IMR-90 (cell line): ENCODE data around the gene TRAF7. TPM values are rescaled to one million over a fixed set of nuclear protein-coding genes. Genes with fewer than 3 reads are reported as not detected.

Experiments
- BHLHE40 ChIP-seq: fragments of 150-350 bp; IDR thresholded peaks from 2 replicates; pipeline ENCODE4 v1.6.1; 2016; ENCODE audit warnings: mild to moderate bottlenecking, low read depth, low read length
- CHD1 ChIP-seq: IDR thresholded peaks from 2 replicates; pipeline ENCODE4 v1.6.1; 2012; ENCODE audit warnings: low read depth, low read length, improper control_type of control experiment
- MAFK ChIP-seq: IDR thresholded peaks from 2 replicates; pipeline ENCODE4 v1.6.1; 2012; ENCODE audit warnings: low read depth, low read length, improper control_type of control experiment
- NFE2L2 ChIP-seq: fragments of 150-350 bp; IDR thresholded peaks from 2 replicates; pipeline ENCODE4 v1.6.1; 2016; ENCODE audit warnings: low read depth, mild to moderate bottlenecking, low read length
- POLR2A ChIP-seq: IDR thresholded peaks from 2 replicates; pipeline ENCODE4 v1.6.1; 2012; ENCODE audit warnings: mild to moderate bottlenecking, low read depth, low read length
- RAD21 ChIP-seq: IDR thresholded peaks from 2 replicates; pipeline ENCODE4 v1.6.1; 2012; ENCODE audit warnings: low read length, improper control_type of control experiment
- RFX5 ChIP-seq: IDR thresholded peaks from 2 replicates; pipeline ENCODE4 v1.8.0; 2012; ENCODE audit warnings: low read depth, mild to moderate bottlenecking, low read length, moderate library complexity
- polyA plus RNA-seq, 3 experiments: library from polyadenylated mRNA; depleted of rRNA; stranded (reverse); fragments of >200 nt; gene quantifications; 2 replicates each; pipeline ENCODE4 v1.2.3, GENCODE V29; 2012; ENCODE audit warnings: low replicate concordance in 1 of 3
- total RNA-seq: library from RNA; depleted of rRNA; stranded (reverse); fragments of >200 nt; gene quantifications from 2 replicates; pipeline ENCODE4 v1.2.3, GENCODE V29; 2012
- TF ChIP-seq, protein P1 (sequence below): fragments of 150-350 bp; IDR thresholded peaks from 2 replicates; pipeline ENCODE4 v1.6.1; 2016; ENCODE audit warnings: low read depth, mild to moderate bottlenecking, low read length, moderate library complexity, borderline replicate concordance

TRAF7 gene
- total and polyA plus RNA-seq, 2 of the 4 experiments (the other 2 are of a cell fraction): 29.6 to 52.6 TPM

DNA sequence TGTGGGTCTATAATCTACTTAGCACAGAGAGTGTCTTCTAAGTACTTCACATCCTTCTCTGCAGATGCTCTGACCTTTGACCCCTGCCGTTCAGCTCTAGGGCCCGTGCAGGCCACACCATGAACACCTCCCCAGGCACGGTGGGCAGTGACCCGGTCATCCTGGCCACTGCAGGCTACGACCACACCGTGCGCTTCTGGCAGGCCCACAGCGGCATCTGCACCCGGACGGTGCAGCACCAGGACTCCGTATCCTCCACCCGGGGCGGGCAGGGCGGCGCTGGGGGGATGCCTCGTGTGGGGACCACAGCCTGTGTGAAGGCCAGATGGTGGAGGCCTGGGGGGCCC, 50.4 kb downstream of the TRAF7 start (continued):
- TF ChIP-seq CHD1: no peak
- TF ChIP-seq, protein P1, sequence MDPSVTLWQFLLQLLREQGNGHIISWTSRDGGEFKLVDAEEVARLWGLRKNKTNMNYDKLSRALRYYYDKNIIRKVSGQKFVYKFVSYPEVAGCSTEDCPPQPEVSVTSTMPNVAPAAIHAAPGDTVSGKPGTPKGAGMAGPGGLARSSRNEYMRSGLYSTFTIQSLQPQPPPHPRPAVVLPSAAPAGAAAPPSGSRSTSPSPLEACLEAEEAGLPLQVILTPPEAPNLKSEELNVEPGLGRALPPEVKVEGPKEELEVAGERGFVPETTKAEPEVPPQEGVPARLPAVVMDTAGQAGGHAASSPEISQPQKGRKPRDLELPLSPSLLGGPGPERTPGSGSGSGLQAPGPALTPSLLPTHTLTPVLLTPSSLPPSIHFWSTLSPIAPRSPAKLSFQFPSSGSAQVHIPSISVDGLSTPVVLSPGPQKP: no peak
- TF ChIP-seq POLR2A: no peak
- no peak for TF ChIP-seq NFE2L2
- TF ChIP-seq BHLHE40: no peak
- TF ChIP-seq MAFK: no peak
- TF ChIP-seq RAD21: no peak
- no peak for TF ChIP-seq RFX5
